GF-D8 (cell line): Measurements from ENCODE around the gene NAA80.

Experiments
- DNase-seq: peaks from one replicate; lab custom pipeline; 2025; lab: John Stamatoyannopoulos, UW

NAA80 gene

DNA sequence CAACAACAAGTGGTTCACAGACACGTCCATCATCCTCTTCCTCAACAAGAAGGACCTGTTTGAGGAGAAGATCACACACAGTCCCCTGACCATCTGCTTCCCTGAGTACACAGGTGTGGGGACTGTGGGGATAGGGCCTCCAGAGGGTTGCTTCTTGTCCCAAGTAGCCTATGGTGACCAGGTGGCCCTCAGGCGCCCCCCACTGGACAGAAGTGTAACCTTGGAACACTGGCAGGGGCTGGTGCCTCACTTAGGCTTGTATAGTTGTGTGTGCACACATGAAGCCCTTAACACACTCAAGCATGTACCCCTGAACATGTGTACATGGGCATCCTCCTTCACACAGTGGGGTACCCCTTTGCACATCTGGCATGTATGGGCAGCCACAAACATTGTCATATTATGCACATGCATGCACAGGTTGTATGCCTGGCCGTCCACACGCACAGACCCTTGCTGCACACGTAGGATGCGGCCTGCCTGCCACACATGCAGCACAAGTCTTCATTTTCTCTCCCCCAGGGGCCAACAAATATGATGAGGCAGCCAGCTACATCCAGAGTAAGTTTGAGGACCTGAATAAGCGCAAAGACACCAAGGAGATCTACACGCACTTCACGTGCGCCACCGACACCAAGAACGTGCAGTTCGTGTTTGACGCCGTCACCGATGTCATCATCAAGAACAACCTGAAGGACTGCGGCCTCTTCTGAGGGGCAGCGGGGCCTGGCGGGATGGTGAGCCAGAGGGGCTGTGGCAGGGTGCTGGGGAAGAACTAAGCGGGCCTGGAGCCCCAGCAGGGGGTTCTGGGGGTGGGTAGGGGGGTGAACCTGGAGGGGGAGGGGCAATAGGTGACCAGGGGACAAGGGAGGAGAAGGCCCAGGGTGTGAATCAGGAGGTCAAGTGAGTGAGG lies 42.0 kb downstream of the NAA80 start:
- DNase-seq: no peak

GRCh38 chr3:50255251-50255615 lies 44.0 kb downstream of the NAA80 start:
- no peak for DNase-seq

GRCh38 chr3:50254577-50255250 lies 44.5 kb downstream of the NAA80 start:
- DNase-seq: no peak

DNA sequence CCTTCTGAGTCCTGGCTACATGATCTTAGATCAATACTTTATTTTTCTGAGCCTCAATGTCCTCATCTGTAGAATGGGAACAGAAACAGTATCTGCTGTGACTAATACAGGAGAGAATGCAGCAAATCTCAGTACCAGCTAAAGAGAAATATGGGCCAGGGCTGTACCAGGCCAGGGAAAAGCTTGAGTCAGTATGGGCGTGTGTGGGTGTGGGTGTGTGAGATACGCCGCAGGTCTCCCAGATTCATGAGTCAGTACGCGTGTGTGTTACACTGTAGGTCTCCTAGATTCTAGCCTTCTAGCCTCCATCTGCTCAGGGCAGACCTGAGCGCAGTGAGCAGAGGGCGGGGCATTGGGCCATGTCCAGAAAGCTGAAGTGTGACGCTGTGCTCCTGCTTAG lies 48.0 kb downstream of the NAA80 start:
- DNase-seq: no peak

DNA sequence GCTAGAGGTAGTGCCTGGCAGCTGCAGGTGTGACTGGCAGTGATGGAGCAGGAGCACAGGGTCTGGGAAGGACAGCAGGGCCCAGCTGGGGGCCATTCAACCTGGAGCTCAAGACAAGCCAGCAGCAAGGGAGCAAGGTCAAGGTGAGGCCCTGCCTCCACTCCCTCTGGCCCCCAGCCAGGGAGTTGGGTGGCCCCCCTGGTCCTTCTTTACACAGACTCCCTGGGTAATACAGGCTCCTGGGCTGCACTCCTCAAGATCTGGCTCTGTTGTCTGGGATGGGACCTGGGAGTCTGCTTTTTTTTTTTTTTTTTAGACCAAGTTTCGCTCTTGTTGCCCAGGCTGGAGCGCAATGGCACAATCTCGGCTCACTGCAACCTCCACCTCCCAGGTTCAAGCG lies 48.7 kb downstream of the NAA80 start:
- DNase-seq: no peak

- no peak for DNase-seq
Observed at GRCh38 chr3:50249457-50249856, 49.7 kb downstream of the NAA80 start.

- DNase-seq: no peak
Observed at GRCh38 chr3:50248387-50248786, 50.8 kb downstream of the NAA80 start.

- peak; percentile 93 for DNase-seq
Observed at GRCh38 chr3:50246517-50246954, 52.7 kb downstream of the NAA80 start.
